Medulla oblongata (tissue), 1 donor: ENCODE results near the gene DNAJC5.
"Not testable (repeated sequence)": the region's sequence is repeated elsewhere in the genome, so short reads cannot be mapped to it uniquely, and the experiment has no call there.

ENCODE experiments used
- DNase-seq: peaks from one replicate; pipeline ENCODE4 v3.0.0-alpha.2; 2015; ENCODE audit errors: extremely low spot score

DNAJC5 gene

GRCh38 chr20:63861365-63861934, 33.5 kb upstream of the DNAJC5 start, which contains the start of gene ABHD16B:
Gene ABHD16B (plus strand): TSS chr20:63861498. CDS start chr20:63861541, 43 bp downstream.
- DNase-seq: no peak

- DNase-seq: no peak
Observed at GRCh38 chr20:63861981-63862901, 32.7 kb upstream of the DNAJC5 start.

- DNase-seq: no peak
Observed at GRCh38 chr20:63863021-63863797, 31.7 kb upstream of the DNAJC5 start.

- peak; percentile 85 for DNase-seq
Observed at GRCh38 chr20:63863798-63864544, 31.0 kb upstream of the DNAJC5 start.

GRCh38 chr20:63864545-63864977, 30.4 kb upstream of the DNAJC5 start:
- no peak for DNase-seq

GRCh38 chr20:63864978-63865640, 29.8 kb upstream of the DNAJC5 start, which contains the start of gene TPD52L2:
Gene TPD52L2 (plus strand): TSS chr20:63865270. CDS start chr20:63865366, 96 bp downstream.
- peak; percentile 99 for DNase-seq

GRCh38 chr20:63867042-63867441, 27.9 kb upstream of the DNAJC5 start:
- not testable (repeated sequence) for DNase-seq

- DNase-seq: no peak
Observed at GRCh38 chr20:63868264-63868663, 26.7 kb upstream of the DNAJC5 start.

GRCh38 chr20:63873477-63873971, 21.4 kb upstream of the DNAJC5 start:
- peak; percentile 75 for DNase-seq

GRCh38 chr20:63874241-63874640, 20.7 kb upstream of the DNAJC5 start:
- DNase-seq: not testable (repeated sequence)

- no peak for DNase-seq
Observed at GRCh38 chr20:63876489-63877036, 18.4 kb upstream of the DNAJC5 start.

- DNase-seq: no peak
Observed at GRCh38 chr20:63877755-63878470, 17.0 kb upstream of the DNAJC5 start.

- no peak for DNase-seq
Observed at GRCh38 chr20:63878899-63879663, 15.8 kb upstream of the DNAJC5 start.

- DNase-seq: not testable (repeated sequence)
Observed at GRCh38 chr20:63880901-63881300, 14.0 kb upstream of the DNAJC5 start.

- DNase-seq: no peak
Observed at GRCh38 chr20:63881451-63882226, 13.3 kb upstream of the DNAJC5 start.

- DNase-seq: no peak
Observed at GRCh38 chr20:63882257-63883200, 12.4 kb upstream of the DNAJC5 start.

GRCh38 chr20:63883201-63883593, 11.7 kb upstream of the DNAJC5 start:
- DNase-seq: peak; percentile 45
